Spleen (tissue), 11 donors: ENCODE measurements around the gene TCTN1. TPM values are rescaled to one million over a fixed set of nuclear protein-coding genes. Genes with fewer than 3 reads are reported as not detected.

ENCODE experiments used
- DNase-seq: peaks from one replicate; pipeline ENCODE4 v3.0.0-alpha.2; 2020
- H3K27ac ChIP-seq, 8 donors: fragments of 200-600 bp; sonication (generic) in 7 of 8; 1 replicate in 4 of 8; 2 replicates in 4 of 8; pipeline versions ENCODE4 v1.5.0 to v1.8.0; 2016 to 2021; ENCODE audit warnings: inconsistent platforms in 4 of 8, mild to moderate bottlenecking in 4 of 8, moderate library complexity in 1 of 8
- H3K27me3 ChIP-seq, 7 donors: fragments of 200-600 bp; sonication (generic) in 6 of 7; replicated peaks in 1 of 7; 1 replicate in 4 of 7; 2 replicates in 3 of 7; pipeline versions ENCODE4 v1.5.0 to v1.8.0; 2016 to 2021; ENCODE audit warnings: inconsistent platforms in 3 of 7, mild to moderate bottlenecking in 1 of 7
- H3K36me3 ChIP-seq, 6 donors: fragments of 200-600 bp; sonication (generic) in 5 of 6; 1 replicate in 4 of 6; 2 replicates in 2 of 6; pipeline versions ENCODE4 v1.5.0 to v1.8.0; 2016 to 2021; ENCODE audit warnings: inconsistent platforms in 2 of 6
- H3K4me1 ChIP-seq, 6 donors: fragments of 200-600 bp; sonication (generic) in 5 of 6; 1 replicate in 3 of 6; 2 replicates in 3 of 6; pipeline versions ENCODE4 v1.5.0 to v1.8.0; 2016 to 2021; ENCODE audit warnings: inconsistent platforms in 3 of 6
- H3K4me3 ChIP-seq, 8 donors: fragments of 200-600 bp; sonication (generic) in 7 of 8; 1 replicate in 4 of 8; 2 replicates in 4 of 8; pipeline versions ENCODE4 v1.5.0 to v1.8.0; 2016 to 2021; ENCODE audit warnings: inconsistent platforms in 4 of 8, mild to moderate bottlenecking in 4 of 8, moderate library complexity in 2 of 8
- H3K9me3 ChIP-seq, 8 donors: fragments of 200-600 bp; sonication (generic) in 7 of 8; 1 replicate in 4 of 8; 2 replicates in 4 of 8; pipeline versions ENCODE4 v1.5.0 to v1.8.0; 2016 to 2021; ENCODE audit warnings: inconsistent platforms in 4 of 8
- POLR2A ChIP-seq, 3 donors: fragments of 450-650 bp; IDR thresholded peaks; one replicate each; pipeline ENCODE4 v1.5.1; 2017; ENCODE audit warnings: antibody characterized with exemption in 3 of 3, mild to moderate bottlenecking in 1 of 3
- POLR2AphosphoS5 ChIP-seq, 3 donors: sonication (generic); formaldehyde crosslinking; IDR thresholded peaks; one replicate each; pipeline ENCODE4 v1.5.1; 2017; ENCODE audit warnings: antibody characterized with exemption in 3 of 3
- WGBS, 5 donors: extraction: QIAGEN DNeasy Blood & Tissue Kit in 3 of 5; methylation state at CpG; one replicate each; pipeline versions ENCODE4 v1.1.5 to v1.1.7; 2013 to 2018; 5-methylcytosine and 5-hydroxymethylcytosine counted together
- intact Hi-C: fragments of 100-400 bp; cut with DNase I; formaldehyde crosslinking; loops from one replicate; pipeline ENCODE4 v1.15.0; 2023; ENCODE audit warnings: low total_unique reads
- polyA plus RNA-seq, 3 donors: library from polyadenylated mRNA; stranded (reverse); fragments of 200-250 nt; gene quantifications; one replicate each; pipeline ENCODE4 v1.2.1, GENCODE V29; 2013
- total RNA-seq, 7 donors: library from RNA; depleted of rRNA in 3 of 7; stranded (reverse); fragments of >200 nt in 3 of 7; fragmentation: NEBNext Ultra II Directional in 4 of 7; extraction: Animal tissue kit (Norgen Biotek cat#: 25700) in 4 of 7; gene quantifications; one replicate each; pipeline versions ENCODE4 v1.1.0 to v1.2.1, GENCODE V29; 2016 to 2021
- TF ChIP-seq, protein P1 (sequence below), 11 experiments: fragments of 200-600 bp in 7 of 11; fragments of 450-650 bp in 4 of 11; sonication (generic) in 4 of 11; IDR thresholded peaks in 8 of 11; conservative IDR thresholded peaks in 3 of 11; 1 replicate in 7 of 11; 2 replicates in 4 of 11; pipeline versions ENCODE4 v1.4.0 to v1.8.0; 2016 to 2021; ENCODE audit warnings: antibody characterized with exemption in 11 of 11, inconsistent platforms in 4 of 11, mild to moderate bottlenecking in 1 of 11
- donor health status: healthy with polysubstance abuse.
- donor health status: DM: no; HTN: no; CAD: no; lungs with moderate emphysema.
- donor health status: DM: no; HTN: no; CAD: no.
- donor health status: Bipolar disorder and iron deficiency.
- donor health status: healthy.
- donor health status: DM: no; HTN: no; CAD: no.
- donor health status: DM: yes; HTN: yes; CAD: no.

Gene TCTN1
- total and polyA plus RNA-seq, 10 donors = 8.4 to 30.8 (median 24.2) TPM

DNA sequence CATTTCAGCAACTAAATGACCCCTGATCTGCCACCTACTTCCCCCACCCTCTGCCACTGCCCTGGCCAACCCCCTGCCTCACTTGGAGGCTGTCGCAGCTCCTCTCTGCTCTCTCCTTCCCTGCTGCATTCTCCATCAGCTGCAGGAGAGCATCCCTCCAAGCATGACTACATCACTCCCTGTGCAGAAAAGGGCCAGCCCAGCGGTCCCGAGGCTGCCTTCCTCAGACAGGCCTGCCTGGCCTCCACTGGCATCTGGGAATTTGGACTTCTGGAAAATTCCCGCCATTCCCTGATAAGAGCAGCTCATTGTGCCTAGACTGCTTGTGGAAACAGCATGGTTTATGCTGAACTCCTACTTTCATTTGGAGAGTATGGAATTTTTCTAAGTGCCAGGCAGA lies 62.2 kb downstream of the TCTN1 start:
- Histone ChIP-seq H3K9me3 (peaks cover 0 to 12% (median 2%) of the 10 kb centered on the region in 8 donors), H3K4me1 (peaks cover 20 to 98% (median 73%) of the 10 kb centered on the region in 6 donors), H3K4me3 (no peak overlapping the region), H3K27me3 (no peaks in the 10 kb centered on the region), H3K36me3 (peaks cover 0 to 69% (median 2%) of the 10 kb centered on the region in 6 donors), H3K27ac (peak overlapping the region in 4 of 8 donors; percentile 46 to 80 (median 66))
- DNase-seq = peak; percentile 70
- TF ChIP-seq POLR2A (IDR thresholded peaks at IDR 0.05) (no peak), POLR2AphosphoS5 (IDR thresholded peaks at IDR 0.05) (no peak)
- TF ChIP-seq, protein P1, sequence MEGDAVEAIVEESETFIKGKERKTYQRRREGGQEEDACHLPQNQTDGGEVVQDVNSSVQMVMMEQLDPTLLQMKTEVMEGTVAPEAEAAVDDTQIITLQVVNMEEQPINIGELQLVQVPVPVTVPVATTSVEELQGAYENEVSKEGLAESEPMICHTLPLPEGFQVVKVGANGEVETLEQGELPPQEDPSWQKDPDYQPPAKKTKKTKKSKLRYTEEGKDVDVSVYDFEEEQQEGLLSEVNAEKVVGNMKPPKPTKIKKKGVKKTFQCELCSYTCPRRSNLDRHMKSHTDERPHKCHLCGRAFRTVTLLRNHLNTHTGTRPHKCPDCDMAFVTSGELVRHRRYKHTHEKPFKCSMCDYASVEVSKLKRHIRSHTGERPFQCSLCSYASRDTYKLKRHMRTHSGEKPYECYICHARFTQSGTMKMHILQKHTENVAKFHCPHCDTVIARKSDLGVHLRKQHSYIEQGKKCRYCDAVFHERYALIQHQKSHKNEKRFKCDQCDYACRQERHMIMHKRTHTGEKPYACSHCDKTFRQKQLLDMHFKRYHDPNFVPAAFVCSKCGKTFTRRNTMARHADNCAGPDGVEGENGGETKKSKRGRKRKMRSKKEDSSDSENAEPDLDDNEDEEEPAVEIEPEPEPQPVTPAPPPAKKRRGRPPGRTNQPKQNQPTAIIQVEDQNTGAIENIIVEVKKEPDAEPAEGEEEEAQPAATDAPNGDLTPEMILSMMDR (IDR thresholded peaks at IDR 0.05 in 8 of 11, conservative IDR thresholded peaks at IDR 0.05 in 3 of 11) = no peak
- WGBS, 5 donors = 83 to 95% (median 92%) methylated on average over 4 of the region's 4 CpGs
- intact Hi-C loops = no loop called here

DNA sequence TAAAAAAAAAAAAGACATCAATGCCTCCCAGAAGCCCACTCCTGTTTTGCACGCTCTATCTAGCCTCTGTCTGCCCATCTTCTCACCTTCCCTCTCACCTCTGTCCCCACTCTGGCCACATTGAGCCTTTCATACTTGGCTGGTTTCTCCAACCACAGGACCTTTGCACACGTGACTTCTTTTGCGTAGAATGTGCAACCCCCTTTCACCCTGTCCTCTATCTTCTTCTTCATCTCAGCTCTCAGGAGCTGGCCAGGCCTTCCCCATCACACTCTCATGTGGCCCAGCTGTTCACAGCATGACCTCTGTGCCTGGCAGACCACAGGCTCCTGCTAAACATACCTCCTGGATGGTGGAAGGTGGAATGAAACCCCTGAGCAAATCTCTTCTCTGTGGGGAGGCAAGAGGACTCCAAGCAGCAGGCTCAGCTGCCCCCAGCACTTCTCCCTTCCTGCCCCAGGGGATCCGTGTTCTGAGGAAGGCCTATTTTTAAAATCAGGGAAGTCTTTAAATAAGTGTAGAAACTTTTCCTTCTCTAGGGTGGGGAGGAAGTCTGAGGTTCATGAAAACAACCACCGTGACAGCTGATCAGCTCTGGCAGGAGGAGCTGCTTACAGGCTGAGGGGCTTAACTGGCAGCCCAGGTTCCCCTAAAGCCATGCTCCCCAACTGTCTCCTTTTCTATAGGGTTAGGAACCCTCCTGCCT lies 63.4 kb downstream of the TCTN1 start:
- Histone ChIP-seq H3K27me3 (no peaks in the 10 kb centered on the region), H3K27ac (peak overlapping the region in 6 of 8 donors; percentile 36 to 80 (median 66)), H3K4me3 (peak overlapping the region in 4 of 8 donors; percentile 6 to 52 (median 20)), H3K9me3 (peaks cover 0 to 12% (median 2%) of the 10 kb centered on the region in 8 donors), H3K36me3 (peaks cover 0 to 69% (median 7%) of the 10 kb centered on the region in 6 donors), H3K4me1 (peaks cover 20 to 98% (median 67%) of the 10 kb centered on the region in 6 donors)
- TF ChIP-seq POLR2A (IDR thresholded peaks at IDR 0.05) (no peak), POLR2AphosphoS5 (IDR thresholded peaks at IDR 0.05) (peak in 2 of 3 donors; percentile 44 to 58)
- TF ChIP-seq, protein P1 (IDR thresholded peaks at IDR 0.05 in 8 of 11, conservative IDR thresholded peaks at IDR 0.05 in 3 of 11) = no peak
- intact Hi-C loops = no loop called here
- WGBS, 5 donors = 27 to 35% (median 31%) methylated on average over 5 of the region's 5 CpGs
- peak; percentile 78 for DNase-seq

DNA sequence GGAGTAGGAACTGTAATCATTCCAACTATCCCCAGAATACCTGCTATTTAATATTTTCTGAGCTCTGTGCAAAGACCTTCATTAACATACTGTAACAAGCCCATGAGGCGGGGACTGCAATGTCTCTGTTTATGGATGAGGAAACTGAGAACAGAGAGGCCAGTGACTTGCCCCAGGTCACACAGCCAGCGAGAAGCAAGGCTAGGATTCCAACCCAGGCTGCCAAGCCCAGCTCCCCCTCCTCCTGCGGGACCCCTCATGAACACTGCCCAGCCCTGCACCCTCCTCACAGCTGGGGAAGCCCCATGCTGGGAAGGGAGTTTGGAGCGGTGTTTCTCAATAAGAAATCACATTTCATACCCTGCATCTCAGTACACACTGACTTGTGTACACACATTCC lies 64.1 kb downstream of the TCTN1 start:
- Histone ChIP-seq H3K36me3 (peaks cover 0 to 70% (median 7%) of the 10 kb centered on the region in 6 donors), H3K27me3 (no peaks in the 10 kb centered on the region), H3K9me3 (peaks cover 0 to 12% (median 2%) of the 10 kb centered on the region in 8 donors), H3K4me1 (peaks cover 20 to 98% (median 63%) of the 10 kb centered on the region in 6 donors), H3K4me3 (peak overlapping the region in 4 of 8 donors; percentile 6 to 52 (median 20)), H3K27ac (peak overlapping the region in 6 of 8 donors; percentile 36 to 80 (median 66))
- TF ChIP-seq POLR2A (IDR thresholded peaks at IDR 0.05) (no peak), POLR2AphosphoS5 (IDR thresholded peaks at IDR 0.05) (peak in 1 of 3 donors; percentile 25)
- TF ChIP-seq, protein P1 (IDR thresholded peaks at IDR 0.05 in 8 of 11, conservative IDR thresholded peaks at IDR 0.05 in 3 of 11) = no peak
- DNase-seq = peak; percentile 61
- intact Hi-C loops = no loop called here
- WGBS, 5 donors = 65 to 72% (median 68%) methylated on average over 4 of the region's 4 CpGs

DNA sequence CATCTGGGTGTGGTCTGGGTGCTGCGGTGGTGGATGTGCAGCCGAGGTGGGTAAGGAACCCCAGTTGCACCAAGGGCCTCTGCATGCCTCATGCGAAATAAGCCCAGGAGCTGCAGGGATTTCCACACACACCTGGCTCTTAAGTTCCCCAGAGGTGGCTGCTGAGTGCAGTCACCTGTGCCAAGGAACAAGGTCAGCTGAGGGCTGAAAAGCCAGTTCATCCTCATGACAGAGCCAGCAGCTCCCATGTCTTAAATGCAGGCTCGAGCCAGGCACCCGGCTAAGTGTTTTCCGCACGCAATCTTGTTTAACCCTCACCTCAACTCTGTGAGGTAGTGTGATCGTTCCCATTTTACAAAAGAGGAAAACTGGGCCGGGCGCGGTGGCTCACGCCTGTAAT lies 65.3 kb downstream of the TCTN1 start:
- peaks cover 14 to 97% (median 53%) of the 10 kb centered on the region in 6 donors for H3K4me1 ChIP-seq
- H3K27ac ChIP-seq = peak overlapping the region in 4 of 8 donors; percentile 64 to 80 (median 71)
- intact Hi-C loops = no loop called here
- no peak for TF ChIP-seq POLR2A (IDR thresholded peaks at IDR 0.05)
- TF ChIP-seq, protein P1 (IDR thresholded peaks at IDR 0.05 in 8 of 11, conservative IDR thresholded peaks at IDR 0.05 in 3 of 11) = no peak
- TF ChIP-seq POLR2AphosphoS5 (IDR thresholded peaks at IDR 0.05) = no peak
- peaks cover 0 to 72% (median 7%) of the 10 kb centered on the region in 6 donors for H3K36me3 ChIP-seq
- H3K27me3 ChIP-seq = no peaks in the 10 kb centered on the region
- WGBS, 5 donors = 89 to 92% (median 92%) methylated on average over 10 to 12 of the region's 12 CpGs
- H3K4me3 ChIP-seq = no peak overlapping the region
- DNase-seq = peak; percentile 51
- peaks cover 0 to 12% (median 2%) of the 10 kb centered on the region in 8 donors for H3K9me3 ChIP-seq
